Aorta (tissue), 5 donors: ENCODE data around the gene OR9A4. TPM values are rescaled to one million over a fixed set of nuclear protein-coding genes. Genes with fewer than 3 reads are reported as not detected.

Source experiments
- ATAC-seq: fragments of 200-7000 bp; cut with Tn5 transposase; one replicate; pipeline ENCODE4 v1.9.1; 2022; ENCODE audit warnings: moderate library complexity; ENCODE audit not compliant: low FRiP score
- DNase-seq, 2 donors: peaks; one replicate each; pipeline ENCODE4 v3.0.0-alpha.2; 2020
- H3K27ac ChIP-seq, 2 donors: one replicate each; pipeline ENCODE4 v1.5.1; 2013; ENCODE audit warnings: low read length in 2 of 2, mild to moderate bottlenecking in 2 of 2, moderate library complexity in 2 of 2, control low read depth in 1 of 2, inconsistent platforms in 1 of 2, low read depth in 1 of 2
- H3K27me3 ChIP-seq, 2 donors: one replicate each; pipeline ENCODE4 v1.6.1; 2013; ENCODE audit warnings: control low read depth in 1 of 2, low read length in 1 of 2, mild to moderate bottlenecking in 1 of 2, moderate library complexity in 1 of 2; ENCODE audit not compliant: insufficient read depth in 2 of 2, control insufficient read depth in 1 of 2
- H3K36me3 ChIP-seq, 2 donors: one replicate each; pipeline ENCODE4 v1.6.1; 2013; ENCODE audit warnings: control low read depth in 1 of 2, low read length in 1 of 2, mild to moderate bottlenecking in 1 of 2; ENCODE audit not compliant: insufficient read depth in 2 of 2, control insufficient read depth in 1 of 2
- H3K4me1 ChIP-seq, 2 donors: one replicate each; pipeline ENCODE4 v1.6.1; 2013; ENCODE audit warnings: low read length in 2 of 2, control low read depth in 1 of 2, mild to moderate bottlenecking in 1 of 2, moderate library complexity in 1 of 2; ENCODE audit not compliant: insufficient read depth in 2 of 2, control insufficient read depth in 1 of 2
- H3K4me3 ChIP-seq, 2 donors: one replicate each; pipeline ENCODE4 v1.5.1; 2013; ENCODE audit warnings: low read length in 2 of 2, control low read depth in 1 of 2, mild to moderate bottlenecking in 1 of 2
- H3K9me3 ChIP-seq: one replicate; pipeline ENCODE4 v1.6.1; 2013; ENCODE audit warnings: mild to moderate bottlenecking, low read length; ENCODE audit not compliant: control insufficient read depth
- WGBS, 2 donors: extraction: QIAGEN DNeasy Blood & Tissue Kit; methylation state at CpG; one replicate each; pipeline ENCODE4 v1.1.7; 2013; 5-methylcytosine and 5-hydroxymethylcytosine counted together
- intact Hi-C, 2 donors: fragments of 100-400 bp; cut with DNase I; formaldehyde crosslinking; loops; one replicate each; pipeline versions ENCODE4 v1.14.2 to v1.15.0; 2022
- long read RNA-seq, 2 donors: library from polyadenylated mRNA; unstranded; transcript quantifications; one replicate each; pipeline ENCODE4 v2.0.0, GENCODE V29; 2020 to 2021
- polyA plus RNA-seq, 2 donors: library from polyadenylated mRNA; stranded (reverse); fragments of 200-250 nt; gene quantifications; one replicate each; pipeline ENCODE4 v1.2.3, GENCODE V29; 2013
- total RNA-seq, 2 donors: library from RNA; stranded (reverse); fragmentation: NEBNext Ultra II Directional; extraction: Animal tissue kit (Norgen Biotek cat#: 25700); gene quantifications; one replicate each; pipeline ENCODE4 v1.2.1, GENCODE V29; 2021
- donor health status: healthy with polysubstance abuse.
- donor health status: Bipolar disorder and iron deficiency.
- donor health status: DM: no; HTN: no; CAD: no.
- donor health status: DM: no; HTN: no; CAD: no.
- donor health status: DM: yes; HTN: yes; CAD: no.

Gene OR9A4
- total RNA-seq (under 1 TPM in 1 of 2 donors, not detected in 1; 0.36 TPM), polyA plus RNA-seq (not detected)
- long read RNA-seq, donor 1: 0 reads
- long read RNA-seq, donor 2: 0 reads

GRCh38 chr7:141916099-141916498 lies at the start of gene OR9A4:
Gene OR9A4, plus strand, starts transcription at chr7:141916399. Its CDS starts 2,477 bp downstream, at chr7:141918876.
- WGBS, 2 donors: 79 to 87% methylated on average over 3 of the region's 3 CpGs
- DNase-seq (no peak), ATAC-seq (no peak)
- Histone ChIP-seq H3K36me3 (no peaks in the 10 kb centered on the region), H3K4me1 (no peaks in the 10 kb centered on the region), H3K4me3 (no peak within 1 kb of the TSS), H3K27ac (no peak within 1 kb of the TSS), H3K9me3 (peaks cover 2% of the 10 kb centered on the region), H3K27me3 (no peaks in the 10 kb centered on the region)
- intact Hi-C loops: no loop called here

- no peak for DNase-seq
Observed at GRCh38 chr7:141866974-141867373, 49.2 kb upstream of the OR9A4 start.

GRCh38 chr7:141872931-141873330 lies 43.3 kb upstream of the OR9A4 start:
- Histone ChIP-seq H3K27me3 (no peaks in the 10 kb centered on the region), H3K4me3 (no peak overlapping the region), H3K9me3 (peaks cover 3% of the 10 kb centered on the region), H3K27ac (no peak overlapping the region), H3K4me1 (no peaks in the 10 kb centered on the region), H3K36me3 (no peaks in the 10 kb centered on the region)
- intact Hi-C loops: no loop called here
- ATAC-seq (no peak), DNase-seq (no peak)
- 85 to 91% methylated on average over 3 of the region's 3 CpGs for WGBS, 2 donors

More at GRCh38 chr7:141866974-141867373, 49.2 kb upstream of the OR9A4 start:
- intact Hi-C loops: no loop called here
- no peaks in the 10 kb centered on the region for H3K27me3 ChIP-seq
- no peaks in the 10 kb centered on the region for H3K36me3 ChIP-seq
- H3K4me1 ChIP-seq: no peaks in the 10 kb centered on the region
- H3K27ac ChIP-seq: no peak overlapping the region
- 85 to 91% methylated on average over 2 of the region's 2 CpGs for WGBS, 2 donors
- H3K9me3 ChIP-seq: peaks cover 2% of the 10 kb centered on the region
- no peak overlapping the region for H3K4me3 ChIP-seq
- ATAC-seq: no peak

- Histone ChIP-seq H3K36me3 (no peaks in the 10 kb centered on the region), H3K27me3 (no peaks in the 10 kb centered on the region), H3K27ac (no peak overlapping the region), H3K9me3 (peaks cover 3% of the 10 kb centered on the region), H3K4me3 (no peak overlapping the region), H3K4me1 (no peaks in the 10 kb centered on the region)
- WGBS, 2 donors: 71 to 74% methylated on average over 3 of the region's 3 CpGs
- intact Hi-C loops: no loop called here
- DNase-seq (no peak), ATAC-seq (no peak)
Observed at GRCh38 chr7:141874787-141875186, 41.4 kb upstream of the OR9A4 start.

GRCh38 chr7:141875453-141875852 lies 40.7 kb upstream of the OR9A4 start:
- H3K36me3 ChIP-seq: no peaks in the 10 kb centered on the region
- no peaks in the 10 kb centered on the region for H3K27me3 ChIP-seq
- no peak overlapping the region for H3K27ac ChIP-seq
- no peak overlapping the region for H3K4me3 ChIP-seq
- ATAC-seq: no peak
- DNase-seq: no peak
- intact Hi-C loops: no loop called here
- WGBS, 2 donors: 86 to 93% methylated on average over 2 of the region's 2 CpGs
- no peaks in the 10 kb centered on the region for H3K4me1 ChIP-seq
- H3K9me3 ChIP-seq: peaks cover 3% of the 10 kb centered on the region

GRCh38 chr7:141876371-141876770 lies 39.8 kb upstream of the OR9A4 start:
- no peak overlapping the region for H3K27ac ChIP-seq
- intact Hi-C loops: no loop called here
- 71 to 94% methylated on average over 1 of the region's 1 CpG for WGBS, 2 donors
- ATAC-seq: no peak
- DNase-seq: no peak
- H3K4me1 ChIP-seq: no peaks in the 10 kb centered on the region
- H3K36me3 ChIP-seq: no peaks in the 10 kb centered on the region
- H3K9me3 ChIP-seq: peaks cover 6% of the 10 kb centered on the region
- H3K27me3 ChIP-seq: no peaks in the 10 kb centered on the region
- no peak overlapping the region for H3K4me3 ChIP-seq

- no peak overlapping the region for H3K4me3 ChIP-seq
- H3K9me3 ChIP-seq: peaks cover 6% of the 10 kb centered on the region
- no peaks in the 10 kb centered on the region for H3K4me1 ChIP-seq
- WGBS, 2 donors: 86 to 91% methylated on average over 3 of the region's 3 CpGs
- ATAC-seq (no peak), DNase-seq (no peak)
- intact Hi-C loops: no loop called here
- H3K27me3 ChIP-seq: no peaks in the 10 kb centered on the region
- no peak overlapping the region for H3K27ac ChIP-seq
- H3K36me3 ChIP-seq: no peaks in the 10 kb centered on the region
Observed at GRCh38 chr7:141877365-141877764, 38.8 kb upstream of the OR9A4 start.

GRCh38 chr7:141880960-141881359 lies 35.2 kb upstream of the OR9A4 start:
- no peak overlapping the region for H3K4me3 ChIP-seq
- DNase-seq (no peak), ATAC-seq (no peak)
- H3K27ac ChIP-seq: no peak overlapping the region
- 66 to 67% methylated on average over 5 of the region's 5 CpGs for whole genome bisulfite sequencing, 2 donors
- no peaks in the 10 kb centered on the region for H3K4me1 ChIP-seq
- intact Hi-C loops: no loop called here
- H3K9me3 ChIP-seq: peaks cover 4% of the 10 kb centered on the region
- no peaks in the 10 kb centered on the region for H3K27me3 ChIP-seq
- H3K36me3 ChIP-seq: no peaks in the 10 kb centered on the region

GRCh38 chr7:141884539-141885225 lies 31.5 kb upstream of the OR9A4 start:
- Histone ChIP-seq H3K4me1 (no peaks in the 10 kb centered on the region), H3K27me3 (no peaks in the 10 kb centered on the region), H3K36me3 (no peaks in the 10 kb centered on the region), H3K4me3 (no peak overlapping the region), H3K9me3 (peaks cover 4% of the 10 kb centered on the region), H3K27ac (no peak overlapping the region)
- intact Hi-C loops: no loop called here
- ATAC-seq (no peak), DNase-seq (no peak)
- 69 to 73% methylated on average over 5 of the region's 5 CpGs for WGBS, 2 donors
